K562 (cell line): ENCODE results near the gene WDR54. TPM values are rescaled to one million over a fixed set of nuclear protein-coding genes. Genes with fewer than 3 reads are reported as not detected.

ENCODE experiments used
- ATAC-seq: fragments of 200-7000 bp; cut with Tn5 transposase; 3 replicates; pipeline ENCODE4 v1.9.1; 2020; ENCODE audit warnings: moderate library complexity
- BruUV-seq: library from RNA; stranded (reverse); fragments of 400-500 nt; replicated peaks from 2 replicates; lab custom pipeline; 2021; lab: Mats Ljungman, UMichigan
- CTCF ChIA-PET: fragments of 300-600 bp; formaldehyde crosslinking; extraction: SDS; loops from one replicate; lab custom pipeline; 2021; ENCODE audit warnings: low intra/inter-chr PET ratio; lab: Yijun Ruan, JAX
- POLR2A ChIA-PET: fragments of 300-600, 350-650 bp; sonication (Branson Sonifier 250); formaldehyde crosslinking; extraction: SDS; loops from one replicate; lab custom pipeline; 2021; ENCODE audit warnings: antibody characterized with exemption, inconsistent platforms; lab: Yijun Ruan, JAX
- DNase-seq, 4 experiments: peaks; one replicate each; pipeline versions ENCODE4 v3.0.0 to v3.0.0-alpha.2; 2011 to 2018; ENCODE audit warnings: low spot score in 3 of 4, mixed read lengths in 3 of 4; ENCODE audit errors: extremely low read depth in 1 of 4
- FAIRE-seq: peaks from 2 replicates; lab custom pipeline; 2011; peaks lifted over from hg19 to GRCh38; lab: Jason Lieb, UNC
- H2AFZ ChIP-seq: 2 replicates; pipeline ENCODE4 v1.6.0; 2011; ENCODE audit warnings: low read depth, low read length, control low read depth, inconsistent platforms
- H3K27ac ChIP-seq: fragments of 200-600 bp; 3 replicates; pipeline ENCODE4 v1.8.0; 2011; ENCODE audit warnings: low read depth, mild to moderate bottlenecking, control low read depth, inconsistent platforms, low read length, moderate library complexity, mixed read lengths; ENCODE audit errors: extremely low read depth
- H3K27me3 ChIP-seq, 2 experiments: fragments of 300-600 bp in 1 of 2; 2 replicates in 1 of 2; 3 replicates in 1 of 2; pipeline versions ENCODE4 v1.6.0 to v1.8.0; 2011; ENCODE audit warnings: inconsistent platforms in 2 of 2, low read length in 2 of 2, mild to moderate bottlenecking in 1 of 2, mixed read lengths in 1 of 2, moderate library complexity in 1 of 2; ENCODE audit not compliant: control insufficient read depth in 2 of 2, insufficient read depth in 2 of 2
- H3K36me3 ChIP-seq: fragments of 300-600 bp; 3 replicates; pipeline ENCODE4 v1.8.0; 2011; ENCODE audit warnings: mild to moderate bottlenecking, low read length, inconsistent platforms; ENCODE audit not compliant: control insufficient read depth, insufficient read depth
- H3K4me1 ChIP-seq, 2 experiments: fragments of 200-600 bp in 1 of 2; replicated peaks in 1 of 2; 2 replicates in 1 of 2; 3 replicates in 1 of 2; pipeline versions ENCODE4 v1.5.1 to v1.8.0; 2011; ENCODE audit warnings: inconsistent platforms in 2 of 2, low read length in 2 of 2, mild to moderate bottlenecking in 1 of 2, mixed read lengths in 1 of 2, moderate library complexity in 1 of 2; ENCODE audit not compliant: control insufficient read depth in 2 of 2, insufficient read depth in 2 of 2
- H3K4me2 ChIP-seq: 2 replicates; pipeline ENCODE4 v1.6.1; 2011; ENCODE audit warnings: low read length, control low read depth, inconsistent platforms, mixed read lengths; ENCODE audit not compliant: insufficient read depth
- H3K4me3 ChIP-seq: fragments of 200-600 bp; sonication (generic), shearing (Covaris generic); 2 replicates; pipeline ENCODE4 v1.5.1; 2016; ENCODE audit warnings: control low read depth, inconsistent platforms
- H3K79me2 ChIP-seq: fragments of 200-600 bp; 3 replicates; pipeline ENCODE4 v1.8.0; 2011; ENCODE audit warnings: low read length, inconsistent platforms; ENCODE audit not compliant: control insufficient read depth, insufficient read depth
- H3K9ac ChIP-seq, 2 experiments: 2 replicates each; pipeline versions ENCODE4 v1.6.0 to v1.6.1; 2011; ENCODE audit warnings: low read depth in 2 of 2, low read length in 2 of 2, control low read depth in 1 of 2, inconsistent platforms in 1 of 2, mild to moderate bottlenecking in 1 of 2, mixed read lengths in 1 of 2; ENCODE audit not compliant: insufficient read depth in 1 of 2
- H3K9me1 ChIP-seq: one replicate; pipeline ENCODE4 v1.6.0; 2011; ENCODE audit warnings: inconsistent platforms, mild to moderate bottlenecking, low read length, moderate library complexity; ENCODE audit not compliant: control insufficient read depth, insufficient read depth
- H3K9me3 ChIP-seq: replicated peaks from 2 replicates; pipeline ENCODE4 v1.5.1; 2011; ENCODE audit warnings: low read depth, low read length, inconsistent platforms; ENCODE audit not compliant: control insufficient read depth, insufficient read depth
- H4K20me1 ChIP-seq: replicated peaks from 2 replicates; pipeline ENCODE4 v1.6.1; 2011; ENCODE audit warnings: low read length, inconsistent platforms, mixed read lengths; ENCODE audit not compliant: control insufficient read depth, insufficient read depth
- BCOR ChIP-seq: fragments of 450-650 bp; IDR thresholded peaks from 2 replicates; pipeline ENCODE4 v1.6.1; 2016
- GTF2F1 ChIP-seq: IDR thresholded peaks from 2 replicates; pipeline ENCODE4 v1.6.1; 2011; ENCODE audit warnings: low read depth, low read length, improper control_type of control experiment
- LCOR ChIP-seq: sonication (generic); formaldehyde crosslinking; IDR thresholded peaks from 2 replicates; pipeline ENCODE4 v1.8.0; 2022; ENCODE audit warnings: mild to moderate bottlenecking, missing genetic modification reagents
- POLR2G ChIP-seq: fragments of 200-400 bp; formaldehyde crosslinking; IDR thresholded peaks from 2 replicates; pipeline ENCODE4 v1.6.1; 2017; ENCODE audit warnings: low read depth, mild to moderate bottlenecking, antibody characterized with exemption, low read length, moderate library complexity
- ZFP36 ChIP-seq: fragments of 150-350 bp; IDR thresholded peaks from 2 replicates; pipeline ENCODE4 v1.6.1; 2018; ENCODE audit warnings: low read length, low read depth; ENCODE audit not compliant: partially characterized antibody
- whole genome bisulfite sequencing: fragments of 100-300 bp; shearing (Covaris generic); methylation state at CpG from one replicate; pipeline ENCODE4 v1.1.6; 2016; ENCODE audit warnings: low coverage, mixed read lengths; ENCODE audit not compliant: insufficient coverage; ENCODE audit errors: missing lambda C conversion rate; 5-methylcytosine and 5-hydroxymethylcytosine counted together
- in situ Hi-C: fragments of 300-500 bp; cut with MboI; formaldehyde crosslinking; loops from 4 replicates; pipeline ENCODE4 v1.15.0; 2018; ENCODE audit warnings: inconsistent platforms, mixed read lengths
- intact Hi-C: fragments of 100-400 bp; cut with micrococcal nuclease; formaldehyde crosslinking; loops from 2 replicates; pipeline ENCODE4 v1.14.2; 2022
- polyA plus RNA-seq, 8 experiments: library from polyadenylated mRNA; depleted of rRNA in 4 of 8; stranded (reverse) in 5 of 8; unstranded in 3 of 8; fragments of >200 nt; fragmentation: Nextera tagmentation in 2 of 8; fragmentation: Illumina TruSeq in 1 of 8; extraction: Ambion mirVana in 2 of 8; extraction: Trizol in 1 of 8; gene quantifications; 2 replicates each; pipeline versions ENCODE4 v1.2.1 to v1.2.3, GENCODE V29; 2011 to 2014; ENCODE audit warnings: inconsistent platforms in 1 of 8, missing spikeins in 1 of 8
- total RNA-seq, 7 experiments: library from RNA; depleted of rRNA in 6 of 7; stranded (reverse); fragments of >200 nt in 6 of 7; fragmentation: Illumina TruSeq in 2 of 7; extraction: Trizol in 2 of 7; gene quantifications; 2 replicates each; pipeline versions ENCODE4 v1.2.1 to v1.2.3, GENCODE V29; 2011 to 2021; ENCODE audit warnings: low replicate concordance in 1 of 7

Gene WDR54
- total and polyA plus RNA-seq, 9 of the 15 experiments (the other 6 are each of a cell fraction or from before 2014, with no cell fraction given), result 5.2 to 15.2 (median 7.4) TPM

GRCh38 chr2:74436848-74437695 lies 15.5 kb downstream of the WDR54 start:
- H3K27ac ChIP-seq, result no peak overlapping the region
- CTCF ChIA-PET, result no interaction called here
- BruUV-seq, result no TSS peak
- POLR2A ChIA-PET, result interaction anchor here (1.0 kb wide), 1 partner anchor 17 kb away, joined by 5 read pairs; the partner anchor contains the start of gene INO80B
- TF ChIP-seq POLR2G (no peak), GTF2F1 (no peak), BCOR (0 out of 2 replicates have a peak, but pooled peaks have one; percentile 24), LCOR (CRISPR knock-in tag) (no peak), ZFP36 (peak; percentile 84)
- no peak overlapping the region for H3K4me2 ChIP-seq
- peaks cover 16 to 42% of the 10 kb centered on the region in 2 experiments; a peak in 4 of 5 replicates for H3K4me1 ChIP-seq
- no peak overlapping the region for H2AFZ ChIP-seq
- H3K79me2 ChIP-seq, result no peaks in the 10 kb centered on the region
- peak in 1 of 4 experiments; percentile 43 for DNase-seq
- no peaks in the 10 kb centered on the region for H3K27me3 ChIP-seq
- intact Hi-C loops (no loop called here), in situ Hi-C loops (no loop called here)
- FAIRE-seq, result no peak
- no peaks in the 10 kb centered on the region for H3K9me1 ChIP-seq
- H3K4me3 ChIP-seq, result no peak overlapping the region
- peak overlapping the region in 1 of 2 experiments; percentile 54; a peak in 2 of 4 replicates for H3K9ac ChIP-seq
- no peaks in the 10 kb centered on the region for H4K20me1 ChIP-seq
- ATAC-seq, result no peak
- H3K9me3 ChIP-seq, result no peaks in the 10 kb centered on the region
- WGBS, result 49% methylated on average over 6 of the region's 6 CpGs
- H3K36me3 ChIP-seq, result no peaks in the 10 kb centered on the region
